Esophagus muscularis mucosa (tissue), 3 donors: ENCODE measurements around the gene SAA1.

Experiments
- CTCF ChIP-seq, 3 experiments: fragments of 200-600 bp in 2 of 3; fragments of 450-650 bp in 1 of 3; sonication (generic) in 2 of 3; IDR thresholded peaks; one replicate each; pipeline ENCODE4 v1.5.1; 2017 to 2019; ENCODE audit warnings: antibody characterized with exemption in 3 of 3, mild to moderate bottlenecking in 2 of 3, moderate library complexity in 1 of 3
- EP300 ChIP-seq: sonication (generic); formaldehyde crosslinking; IDR thresholded peaks from one replicate; pipeline ENCODE4 v1.6.1; 2017; ENCODE audit warnings: antibody characterized with exemption

DNA sequence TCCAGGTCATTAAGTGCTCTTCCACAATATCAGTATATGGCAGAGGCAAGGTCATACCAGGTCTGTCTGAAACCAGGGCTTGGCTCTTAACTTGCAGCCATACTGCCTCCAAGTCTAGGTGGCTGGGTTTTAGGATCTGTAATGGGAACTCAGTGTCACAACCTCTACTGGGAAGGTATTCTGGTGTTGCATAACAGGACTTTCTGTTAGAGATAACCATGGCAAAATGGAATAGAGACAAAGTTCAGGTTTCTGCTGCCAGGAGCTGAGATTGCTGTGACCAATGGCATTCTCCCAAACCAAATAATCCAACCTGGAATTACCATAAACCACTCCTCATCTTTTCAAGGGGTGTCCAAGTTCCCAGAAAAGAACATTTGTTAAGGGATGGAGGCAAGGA is 6.8 kb upstream of the SAA1 start:
- no peak for TF ChIP-seq CTCF (IDR thresholded peaks at IDR 0.05)
- no peak for TF ChIP-seq EP300
